Stimulated activated CD4-positive, alpha-beta T cell treated with anti-CD3 and anti-CD28 coated beads, TNF-alpha, amount 100 ng/mL, for 4 hours (primary cell): ENCODE data around the gene HOXA11.

Experiments used
- DNase-seq, 3 experiments: peaks; one replicate each; pipeline ENCODE4 v3.0.0-alpha.2; 2020; ENCODE audit warnings: low read depth in 3 of 3

Gene HOXA11

GRCh38 chr7:27169658-27170425 is 15.2 kb downstream of the HOXA11 start:
- no peak for DNase-seq

GRCh38 chr7:27168265-27168947 is 16.6 kb downstream of the HOXA11 start:
- DNase-seq, result no peak

GRCh38 chr7:27167916-27168264 is 17.1 kb downstream of the HOXA11 start:
- no peak for DNase-seq

GRCh38 chr7:27166531-27167505 is 18.2 kb downstream of the HOXA11 start:
- DNase-seq, result no peak

GRCh38 chr7:27165996-27166530 is 19.0 kb downstream of the HOXA11 start:
- DNase-seq, result no peak

- no peak for DNase-seq
These were observed 19.7 kb downstream of the HOXA11 start, which contains the start of gene HOXA9 for GRCh38 chr7:27165089-27165995. HOXA9 (minus strand) TSS chr7:27165537; CDS start chr7:27165457, 80 bp downstream.

- no peak for DNase-seq
These were observed 20.5 kb downstream of the HOXA11 start for GRCh38 chr7:27164367-27165088.

- DNase-seq, result no peak
These were observed 21.0 kb downstream of the HOXA11 start for GRCh38 chr7:27164045-27164366.

- DNase-seq, result no peak
These were observed 21.6 kb downstream of the HOXA11 start for GRCh38 chr7:27163288-27164044.

GRCh38 chr7:27162561-27163287 is 22.3 kb downstream of the HOXA11 start:
- DNase-seq, result no peak

- DNase-seq, result no peak
These were observed 23.1 kb downstream of the HOXA11 start for GRCh38 chr7:27161721-27162560.

- no peak for DNase-seq
These were observed 23.8 kb downstream of the HOXA11 start for GRCh38 chr7:27161214-27161720.

- DNase-seq, result peak; percentile 68 to 89 (median 80)
These were observed 24.4 kb downstream of the HOXA11 start for GRCh38 chr7:27160546-27161213.

GRCh38 chr7:27160145-27160545 is 24.9 kb downstream of the HOXA11 start:
- no peak for DNase-seq

GRCh38 chr7:27159266-27160144 is 25.5 kb downstream of the HOXA11 start:
- DNase-seq, result no peak
